GM12873 (cell line): ENCODE measurements around the gene CCDC177.

ENCODE experiments used
- CTCF ChIP-seq: IDR thresholded peaks from 2 replicates; pipeline ENCODE4 v1.5.1; 2012; ENCODE audit warnings: low read depth, mild to moderate bottlenecking, moderate library complexity, low read length, control low read depth; ENCODE audit not compliant: insufficient read depth; ENCODE audit errors: missing control alignments

Gene CCDC177

GRCh38 chr14:69529563-69529962, 45.1 kb downstream of the CCDC177 start:
- TF ChIP-seq CTCF, result no peak

- no peak for TF ChIP-seq CTCF
These were observed 45.7 kb downstream of the CCDC177 start for GRCh38 chr14:69528930-69529329.

- no peak for TF ChIP-seq CTCF
These were observed 46.5 kb downstream of the CCDC177 start for GRCh38 chr14:69528143-69528542.

- no peak for TF ChIP-seq CTCF
These were observed 47.0 kb downstream of the CCDC177 start for GRCh38 chr14:69527635-69528034.

- no peak for TF ChIP-seq CTCF
These were observed 48.8 kb downstream of the CCDC177 start for GRCh38 chr14:69525896-69526295.

DNA sequence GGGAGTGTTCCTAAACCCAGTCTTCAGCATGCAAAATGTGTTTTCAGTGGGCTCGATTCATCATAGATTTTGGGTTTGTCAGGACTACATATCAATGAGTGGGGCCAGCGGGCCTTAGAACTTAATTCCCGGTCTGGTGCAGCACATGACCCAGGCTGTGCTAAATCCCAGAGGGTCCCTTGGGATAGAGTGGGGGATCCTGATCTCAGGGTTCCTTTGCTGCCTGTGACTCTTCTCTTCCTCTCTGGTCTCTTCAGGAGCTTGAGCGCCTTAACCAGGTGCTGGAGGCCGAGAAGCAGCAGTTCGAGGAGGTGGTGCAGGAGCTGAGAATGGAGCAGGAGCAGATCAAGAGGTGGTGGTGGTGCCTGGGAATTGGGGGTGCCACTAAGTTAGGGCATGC, 52.6 kb downstream of the CCDC177 start:
- no peak for TF ChIP-seq CTCF
